HL-60 (cell line): Measurements from ENCODE around the gene COP1.
"Not testable (repeated sequence)": the region's sequence is repeated elsewhere in the genome, so short reads cannot be mapped to it uniquely, and the experiment has no call there.

Source experiments
- DNase-seq, 2 experiments: peaks; one replicate each; pipeline ENCODE4 v3.0.0-alpha.2; 2010 to 2020; ENCODE audit warnings: low read depth in 1 of 2, low spot score in 1 of 2
- H3K27ac ChIP-seq: fragments of 250-450 bp; sonication (Bioruptor Pico); replicated peaks from 2 replicates; pipeline ENCODE4 v1.5.1; 2020; ENCODE audit warnings: mild to moderate bottlenecking, moderate library complexity
- H3K27me3 ChIP-seq: fragments of 250-450 bp; sonication (Bioruptor Pico); 2 replicates; pipeline ENCODE4 v1.5.1; 2021; ENCODE audit warnings: mild to moderate bottlenecking, moderate library complexity; ENCODE audit not compliant: insufficient read depth, poor library complexity, severe bottlenecking
- H3K4me3 ChIP-seq: replicated peaks from 2 replicates; pipeline ENCODE4 v1.5.1; 2011; ENCODE audit warnings: mild to moderate bottlenecking, control low read depth, low read length; ENCODE audit not compliant: insufficient read depth
- GABPA ChIP-seq: IDR thresholded peaks from 2 replicates; pipeline ENCODE4 v1.6.1; 2012; ENCODE audit warnings: low read depth
- POLR2AphosphoS5 ChIP-seq: IDR thresholded peaks from 2 replicates; pipeline ENCODE4 v1.6.1; 2012; ENCODE audit warnings: low read depth
- SPI1 ChIP-seq: IDR thresholded peaks from 2 replicates; pipeline ENCODE4 v1.6.1; 2012; ENCODE audit warnings: low read depth, mild to moderate bottlenecking, borderline replicate concordance
- TF ChIP-seq, protein P1 (sequence below): IDR thresholded peaks from one replicate; pipeline ENCODE4 v1.5.1; 2011; ENCODE audit warnings: low read length, control low read depth, inconsistent platforms; ENCODE audit not compliant: insufficient read depth
- TF ChIP-seq, protein P2 (sequence below): IDR thresholded peaks from 2 replicates; pipeline ENCODE4 v1.6.1; 2012; ENCODE audit warnings: low read depth; ENCODE audit not compliant: insufficient replicate concordance

COP1 gene

DNA sequence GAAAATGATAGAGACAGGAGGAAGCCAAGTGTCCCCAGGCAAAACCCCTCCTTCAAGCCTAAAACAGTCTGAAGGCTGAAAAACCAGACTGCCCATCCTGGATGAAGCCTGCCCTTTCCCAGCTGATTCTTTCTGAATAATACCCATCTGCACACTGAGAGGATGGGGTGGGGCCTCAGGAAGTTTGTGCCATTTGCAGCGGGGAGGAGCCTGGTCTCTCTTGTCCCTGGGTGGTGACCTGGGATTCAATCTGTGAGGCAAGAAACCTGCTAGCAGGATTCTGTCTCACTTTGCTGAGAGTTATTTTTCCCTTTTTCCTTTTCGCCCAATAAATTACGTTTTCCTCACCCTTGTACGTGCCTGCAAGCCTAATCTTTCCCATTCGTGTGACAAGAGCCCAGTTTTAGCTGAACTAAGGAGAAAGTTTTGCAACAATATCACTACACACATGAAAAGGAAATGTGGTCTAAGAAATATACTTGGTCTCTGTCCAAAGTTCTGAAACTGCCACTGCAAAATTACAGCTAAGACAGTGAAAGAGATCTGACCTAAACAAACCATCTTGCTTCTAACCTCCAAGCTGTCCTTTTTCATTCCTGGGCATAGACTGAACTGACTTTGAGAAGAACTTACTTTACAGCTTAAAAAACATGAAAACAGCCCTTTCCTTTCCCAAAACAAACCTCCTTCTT is 105.0 kb downstream of the COP1 start:
- no peaks in the 10 kb centered on the region for H3K27me3 ChIP-seq
- TF ChIP-seq SPI1 = no peak
- TF ChIP-seq, protein P1, sequence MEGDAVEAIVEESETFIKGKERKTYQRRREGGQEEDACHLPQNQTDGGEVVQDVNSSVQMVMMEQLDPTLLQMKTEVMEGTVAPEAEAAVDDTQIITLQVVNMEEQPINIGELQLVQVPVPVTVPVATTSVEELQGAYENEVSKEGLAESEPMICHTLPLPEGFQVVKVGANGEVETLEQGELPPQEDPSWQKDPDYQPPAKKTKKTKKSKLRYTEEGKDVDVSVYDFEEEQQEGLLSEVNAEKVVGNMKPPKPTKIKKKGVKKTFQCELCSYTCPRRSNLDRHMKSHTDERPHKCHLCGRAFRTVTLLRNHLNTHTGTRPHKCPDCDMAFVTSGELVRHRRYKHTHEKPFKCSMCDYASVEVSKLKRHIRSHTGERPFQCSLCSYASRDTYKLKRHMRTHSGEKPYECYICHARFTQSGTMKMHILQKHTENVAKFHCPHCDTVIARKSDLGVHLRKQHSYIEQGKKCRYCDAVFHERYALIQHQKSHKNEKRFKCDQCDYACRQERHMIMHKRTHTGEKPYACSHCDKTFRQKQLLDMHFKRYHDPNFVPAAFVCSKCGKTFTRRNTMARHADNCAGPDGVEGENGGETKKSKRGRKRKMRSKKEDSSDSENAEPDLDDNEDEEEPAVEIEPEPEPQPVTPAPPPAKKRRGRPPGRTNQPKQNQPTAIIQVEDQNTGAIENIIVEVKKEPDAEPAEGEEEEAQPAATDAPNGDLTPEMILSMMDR = no peak
- TF ChIP-seq, protein P2, sequence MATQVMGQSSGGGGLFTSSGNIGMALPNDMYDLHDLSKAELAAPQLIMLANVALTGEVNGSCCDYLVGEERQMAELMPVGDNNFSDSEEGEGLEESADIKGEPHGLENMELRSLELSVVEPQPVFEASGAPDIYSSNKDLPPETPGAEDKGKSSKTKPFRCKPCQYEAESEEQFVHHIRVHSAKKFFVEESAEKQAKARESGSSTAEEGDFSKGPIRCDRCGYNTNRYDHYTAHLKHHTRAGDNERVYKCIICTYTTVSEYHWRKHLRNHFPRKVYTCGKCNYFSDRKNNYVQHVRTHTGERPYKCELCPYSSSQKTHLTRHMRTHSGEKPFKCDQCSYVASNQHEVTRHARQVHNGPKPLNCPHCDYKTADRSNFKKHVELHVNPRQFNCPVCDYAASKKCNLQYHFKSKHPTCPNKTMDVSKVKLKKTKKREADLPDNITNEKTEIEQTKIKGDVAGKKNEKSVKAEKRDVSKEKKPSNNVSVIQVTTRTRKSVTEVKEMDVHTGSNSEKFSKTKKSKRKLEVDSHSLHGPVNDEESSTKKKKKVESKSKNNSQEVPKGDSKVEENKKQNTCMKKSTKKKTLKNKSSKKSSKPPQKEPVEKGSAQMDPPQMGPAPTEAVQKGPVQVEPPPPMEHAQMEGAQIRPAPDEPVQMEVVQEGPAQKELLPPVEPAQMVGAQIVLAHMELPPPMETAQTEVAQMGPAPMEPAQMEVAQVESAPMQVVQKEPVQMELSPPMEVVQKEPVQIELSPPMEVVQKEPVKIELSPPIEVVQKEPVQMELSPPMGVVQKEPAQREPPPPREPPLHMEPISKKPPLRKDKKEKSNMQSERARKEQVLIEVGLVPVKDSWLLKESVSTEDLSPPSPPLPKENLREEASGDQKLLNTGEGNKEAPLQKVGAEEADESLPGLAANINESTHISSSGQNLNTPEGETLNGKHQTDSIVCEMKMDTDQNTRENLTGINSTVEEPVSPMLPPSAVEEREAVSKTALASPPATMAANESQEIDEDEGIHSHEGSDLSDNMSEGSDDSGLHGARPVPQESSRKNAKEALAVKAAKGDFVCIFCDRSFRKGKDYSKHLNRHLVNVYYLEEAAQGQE = peak; percentile 91
- TF ChIP-seq POLR2AphosphoS5 = no peak
- TF ChIP-seq GABPA = no peak
- H3K4me3 ChIP-seq = no peak overlapping the region
- H3K27ac ChIP-seq = no peak overlapping the region
- no peak for DNase-seq

DNA sequence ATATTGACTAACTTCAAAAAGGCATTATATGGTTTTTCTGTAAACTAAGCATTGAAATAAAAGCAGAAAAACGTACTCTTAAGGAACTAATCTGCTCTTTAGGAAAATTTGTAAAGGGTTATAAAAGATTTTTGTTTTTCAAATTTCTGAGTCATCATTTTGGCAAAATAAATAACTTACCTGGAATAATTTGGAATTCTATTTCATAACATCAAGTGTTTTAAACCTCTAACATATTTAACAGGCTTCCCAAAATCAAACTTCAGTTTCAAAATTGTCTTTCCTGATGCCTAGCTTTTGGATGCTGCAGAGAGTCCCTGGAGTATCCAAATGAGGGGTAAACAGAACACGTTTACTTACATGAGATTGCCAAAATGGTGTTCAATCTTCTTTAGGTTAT is 108.5 kb downstream of the COP1 start:
- Histone ChIP-seq H3K4me3 (no peak overlapping the region), H3K27ac (no peak overlapping the region), H3K27me3 (no peaks in the 10 kb centered on the region)
- TF ChIP-seq POLR2AphosphoS5 (no peak), GABPA (no peak), SPI1 (no peak)
- TF ChIP-seq, protein P2 = no peak
- TF ChIP-seq, protein P1 = no peak
- no peak for DNase-seq

DNA sequence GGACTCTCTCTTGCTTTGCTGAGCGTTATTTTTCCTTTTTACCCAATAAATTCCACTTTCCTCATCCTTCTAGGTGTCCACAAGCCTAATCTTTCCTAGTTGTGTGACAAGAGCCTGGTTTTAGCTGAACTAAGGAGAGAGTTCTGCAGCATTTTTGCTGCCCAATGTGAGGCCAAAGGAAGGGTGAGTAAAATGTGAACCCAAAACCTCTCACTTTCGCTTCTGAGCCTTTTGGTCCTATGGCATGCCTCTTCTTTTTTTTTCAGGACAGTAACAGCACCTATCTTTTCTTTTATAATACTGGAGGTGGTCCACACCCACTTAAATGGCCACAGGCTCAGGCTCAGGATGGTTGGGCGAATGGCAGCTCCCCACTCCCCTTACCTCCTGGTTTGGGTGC is 111.1 kb downstream of the COP1 start:
- Histone ChIP-seq H3K27ac (no peak overlapping the region), H3K27me3 (no peaks in the 10 kb centered on the region), H3K4me3 (no peak overlapping the region)
- no peak for DNase-seq
- TF ChIP-seq GABPA = no peak
- TF ChIP-seq, protein P1 = no peak

DNA sequence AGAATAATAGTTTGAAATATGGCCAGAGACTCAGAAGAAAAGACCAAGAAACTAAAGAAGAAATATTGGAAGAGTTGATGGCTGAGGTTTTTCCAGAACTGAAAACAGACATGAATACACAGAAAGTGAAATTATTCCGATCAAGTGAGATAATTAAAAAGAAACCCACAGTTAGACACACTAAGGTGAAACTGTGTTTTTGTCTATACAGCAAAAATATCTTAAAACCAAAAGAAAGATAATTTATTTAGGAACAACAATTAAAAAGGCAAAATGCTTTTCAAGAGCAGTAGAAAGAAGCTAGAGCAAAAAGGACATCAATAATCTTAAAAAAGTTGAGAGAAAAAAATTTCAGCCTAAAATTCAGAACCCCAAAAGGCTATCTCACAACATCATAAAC is 116.3 kb downstream of the COP1 start:
- H3K27ac ChIP-seq = no peak overlapping the region
- no peak for TF ChIP-seq GABPA
- TF ChIP-seq, protein P1 = no peak
- no peak for TF ChIP-seq POLR2AphosphoS5
- TF ChIP-seq, protein P2 = no peak
- no peak for TF ChIP-seq SPI1

DNA sequence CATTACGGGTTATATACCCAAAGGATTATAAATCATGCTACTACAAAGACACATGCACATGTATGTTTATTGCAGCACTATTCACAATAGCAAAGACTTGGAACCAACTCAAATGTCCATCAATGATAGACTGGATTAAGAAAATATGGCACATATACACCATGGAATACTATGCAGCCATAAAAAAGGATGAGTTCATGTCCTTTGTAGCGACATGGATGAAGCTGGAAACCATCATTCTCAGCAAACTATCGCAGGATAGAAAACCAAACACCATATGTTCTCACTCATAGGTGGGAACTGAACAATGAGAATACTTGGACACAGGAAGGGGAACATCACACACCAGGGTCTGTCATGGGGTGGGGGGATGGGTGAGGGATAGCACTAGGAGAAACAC is 119.3 kb downstream of the COP1 start:
- not testable (repeated sequence) for DNase-seq, H3K4me3 ChIP-seq, H3K27me3 ChIP-seq, H3K27ac ChIP-seq

More for the DNA sequence above, 116.3 kb downstream of the COP1 start:
- DNase-seq = no peak
- Histone ChIP-seq H3K4me3 (no peak overlapping the region), H3K27me3 (no peaks in the 10 kb centered on the region)
